ENCODE results near the gene TM2D3. TPM values are rescaled to one million over a fixed set of nuclear protein-coding genes. Genes with fewer than 3 reads are reported as not detected.

Gene TM2D3
- total and polyA plus RNA-seq, 2 of the 8 experiments (the other 6 are each of a cell fraction or from before 2014, with no cell fraction given), result 26.4 to 28.0 TPM

DNA sequence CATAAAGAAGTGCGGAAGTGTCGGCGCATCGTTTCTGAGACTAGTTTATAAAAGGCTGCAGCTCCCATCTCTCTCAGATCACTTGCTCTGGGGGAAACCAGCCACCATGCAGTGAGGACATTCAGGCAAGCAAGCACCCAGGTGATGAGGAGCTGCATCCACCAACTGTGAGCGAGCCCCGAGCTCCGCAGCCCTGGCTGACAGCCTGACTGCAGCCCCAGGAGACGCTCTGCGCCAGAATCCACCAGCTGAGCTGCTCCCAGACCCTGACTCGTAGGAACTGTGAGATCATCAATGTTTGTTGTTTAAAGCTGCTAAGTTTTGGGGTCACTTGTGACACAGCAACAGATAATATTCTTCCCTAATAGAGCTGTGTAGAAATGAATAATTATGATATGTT lies 5.0 kb upstream of the TM2D3 start (continued):
- TF ChIP-seq, protein P1, sequence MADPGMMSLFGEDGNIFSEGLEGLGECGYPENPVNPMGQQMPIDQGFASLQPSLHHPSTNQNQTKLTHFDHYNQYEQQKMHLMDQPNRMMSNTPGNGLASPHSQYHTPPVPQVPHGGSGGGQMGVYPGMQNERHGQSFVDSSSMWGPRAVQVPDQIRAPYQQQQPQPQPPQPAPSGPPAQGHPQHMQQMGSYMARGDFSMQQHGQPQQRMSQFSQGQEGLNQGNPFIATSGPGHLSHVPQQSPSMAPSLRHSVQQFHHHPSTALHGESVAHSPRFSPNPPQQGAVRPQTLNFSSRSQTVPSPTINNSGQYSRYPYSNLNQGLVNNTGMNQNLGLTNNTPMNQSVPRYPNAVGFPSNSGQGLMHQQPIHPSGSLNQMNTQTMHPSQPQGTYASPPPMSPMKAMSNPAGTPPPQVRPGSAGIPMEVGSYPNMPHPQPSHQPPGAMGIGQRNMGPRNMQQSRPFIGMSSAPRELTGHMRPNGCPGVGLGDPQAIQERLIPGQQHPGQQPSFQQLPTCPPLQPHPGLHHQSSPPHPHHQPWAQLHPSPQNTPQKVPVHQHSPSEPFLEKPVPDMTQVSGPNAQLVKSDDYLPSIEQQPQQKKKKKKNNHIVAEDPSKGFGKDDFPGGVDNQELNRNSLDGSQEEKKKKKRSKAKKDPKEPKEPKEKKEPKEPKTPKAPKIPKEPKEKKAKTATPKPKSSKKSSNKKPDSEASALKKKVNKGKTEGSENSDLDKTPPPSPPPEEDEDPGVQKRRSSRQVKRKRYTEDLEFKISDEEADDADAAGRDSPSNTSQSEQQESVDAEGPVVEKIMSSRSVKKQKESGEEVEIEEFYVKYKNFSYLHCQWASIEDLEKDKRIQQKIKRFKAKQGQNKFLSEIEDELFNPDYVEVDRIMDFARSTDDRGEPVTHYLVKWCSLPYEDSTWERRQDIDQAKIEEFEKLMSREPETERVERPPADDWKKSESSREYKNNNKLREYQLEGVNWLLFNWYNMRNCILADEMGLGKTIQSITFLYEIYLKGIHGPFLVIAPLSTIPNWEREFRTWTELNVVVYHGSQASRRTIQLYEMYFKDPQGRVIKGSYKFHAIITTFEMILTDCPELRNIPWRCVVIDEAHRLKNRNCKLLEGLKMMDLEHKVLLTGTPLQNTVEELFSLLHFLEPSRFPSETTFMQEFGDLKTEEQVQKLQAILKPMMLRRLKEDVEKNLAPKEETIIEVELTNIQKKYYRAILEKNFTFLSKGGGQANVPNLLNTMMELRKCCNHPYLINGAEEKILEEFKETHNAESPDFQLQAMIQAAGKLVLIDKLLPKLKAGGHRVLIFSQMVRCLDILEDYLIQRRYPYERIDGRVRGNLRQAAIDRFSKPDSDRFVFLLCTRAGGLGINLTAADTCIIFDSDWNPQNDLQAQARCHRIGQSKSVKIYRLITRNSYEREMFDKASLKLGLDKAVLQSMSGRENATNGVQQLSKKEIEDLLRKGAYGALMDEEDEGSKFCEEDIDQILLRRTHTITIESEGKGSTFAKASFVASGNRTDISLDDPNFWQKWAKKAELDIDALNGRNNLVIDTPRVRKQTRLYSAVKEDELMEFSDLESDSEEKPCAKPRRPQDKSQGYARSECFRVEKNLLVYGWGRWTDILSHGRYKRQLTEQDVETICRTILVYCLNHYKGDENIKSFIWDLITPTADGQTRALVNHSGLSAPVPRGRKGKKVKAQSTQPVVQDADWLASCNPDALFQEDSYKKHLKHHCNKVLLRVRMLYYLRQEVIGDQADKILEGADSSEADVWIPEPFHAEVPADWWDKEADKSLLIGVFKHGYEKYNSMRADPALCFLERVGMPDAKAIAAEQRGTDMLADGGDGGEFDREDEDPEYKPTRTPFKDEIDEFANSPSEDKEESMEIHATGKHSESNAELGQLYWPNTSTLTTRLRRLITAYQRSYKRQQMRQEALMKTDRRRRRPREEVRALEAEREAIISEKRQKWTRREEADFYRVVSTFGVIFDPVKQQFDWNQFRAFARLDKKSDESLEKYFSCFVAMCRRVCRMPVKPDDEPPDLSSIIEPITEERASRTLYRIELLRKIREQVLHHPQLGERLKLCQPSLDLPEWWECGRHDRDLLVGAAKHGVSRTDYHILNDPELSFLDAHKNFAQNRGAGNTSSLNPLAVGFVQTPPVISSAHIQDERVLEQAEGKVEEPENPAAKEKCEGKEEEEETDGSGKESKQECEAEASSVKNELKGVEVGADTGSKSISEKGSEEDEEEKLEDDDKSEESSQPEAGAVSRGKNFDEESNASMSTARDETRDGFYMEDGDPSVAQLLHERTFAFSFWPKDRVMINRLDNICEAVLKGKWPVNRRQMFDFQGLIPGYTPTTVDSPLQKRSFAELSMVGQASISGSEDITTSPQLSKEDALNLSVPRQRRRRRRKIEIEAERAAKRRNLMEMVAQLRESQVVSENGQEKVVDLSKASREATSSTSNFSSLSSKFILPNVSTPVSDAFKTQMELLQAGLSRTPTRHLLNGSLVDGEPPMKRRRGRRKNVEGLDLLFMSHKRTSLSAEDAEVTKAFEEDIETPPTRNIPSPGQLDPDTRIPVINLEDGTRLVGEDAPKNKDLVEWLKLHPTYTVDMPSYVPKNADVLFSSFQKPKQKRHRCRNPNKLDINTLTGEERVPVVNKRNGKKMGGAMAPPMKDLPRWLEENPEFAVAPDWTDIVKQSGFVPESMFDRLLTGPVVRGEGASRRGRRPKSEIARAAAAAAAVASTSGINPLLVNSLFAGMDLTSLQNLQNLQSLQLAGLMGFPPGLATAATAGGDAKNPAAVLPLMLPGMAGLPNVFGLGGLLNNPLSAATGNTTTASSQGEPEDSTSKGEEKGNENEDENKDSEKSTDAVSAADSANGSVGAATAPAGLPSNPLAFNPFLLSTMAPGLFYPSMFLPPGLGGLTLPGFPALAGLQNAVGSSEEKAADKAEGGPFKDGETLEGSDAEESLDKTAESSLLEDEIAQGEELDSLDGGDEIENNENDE (IDR thresholded peaks at IDR 0.05; ENCODE audit: insufficient replicate concordance, low read length), result no peak
- TF ChIP-seq SIN3A (conservative IDR thresholded peaks at IDR 0.05 in 1 of 2, IDR thresholded peaks at IDR 0.05 in 1 of 2; ENCODE audit: low read depth in 1 of 2, low read length in 2 of 2) (no peak), SP2 (IDR thresholded peaks at IDR 0.05; ENCODE audit: low read length) (no peak), CREB1 (IDR thresholded peaks at IDR 0.05) (no peak), CHD2 (IDR thresholded peaks at IDR 0.05; ENCODE audit: low read length) (no peak), EP300 (IDR thresholded peaks at IDR 0.05; ENCODE audit: borderline replicate concordance in 1 of 2, low read depth in 2 of 2, low read length in 2 of 2) (no peak)
